ENCODE results near the gene ACSL6. TPM values are rescaled to one million over a fixed set of nuclear protein-coding genes. Genes with fewer than 3 reads are reported as not detected.

ACSL6 gene
- total and polyA plus RNA-seq, 10 donors = 0.76 to 18.4 (median 3.9) TPM

GRCh38 chr5:131926168-131926567 lies 85.3 kb downstream of the ACSL6 start:
- 60 to 94% (median 84%) methylated on average over 3 of the region's 3 CpGs for WGBS, 5 donors
- intact Hi-C loops (cut with DNase I; ENCODE audit: low total_unique reads) = no loop called here
- H3K36me3 ChIP-seq = no peaks in the 10 kb centered on the region
- DNase-seq = no peak
- H3K4me3 ChIP-seq = no peak overlapping the region
- H3K9me3 ChIP-seq = peaks cover 9 to 65% (median 61%) of the 10 kb centered on the region in 8 donors
- TF ChIP-seq CTCF (IDR thresholded peaks at IDR 0.05 in 8 of 11, conservative IDR thresholded peaks at IDR 0.05 in 3 of 11) = no peak
- TF ChIP-seq POLR2A (IDR thresholded peaks at IDR 0.05) = no peak
- TF ChIP-seq POLR2AphosphoS5 (IDR thresholded peaks at IDR 0.05) = no peak
- peaks cover 0 to under 1% (median 0%) of the 10 kb centered on the region in 7 donors for H3K27me3 ChIP-seq (replicated peaks in 1 of 7)
- H3K27ac ChIP-seq = no peak overlapping the region
- no peaks in the 10 kb centered on the region for H3K4me1 ChIP-seq

GRCh38 chr5:131916481-131916880 lies 95.0 kb downstream of the ACSL6 start:
- Histone ChIP-seq H3K27me3 (replicated peaks in 1 of 7) (no peaks in the 10 kb centered on the region), H3K36me3 (no peaks in the 10 kb centered on the region), H3K27ac (no peak overlapping the region), H3K4me1 (no peaks in the 10 kb centered on the region), H3K4me3 (no peak overlapping the region), H3K9me3 (no peaks in the 10 kb centered on the region)
- TF ChIP-seq CTCF (IDR thresholded peaks at IDR 0.05 in 8 of 11, conservative IDR thresholded peaks at IDR 0.05 in 3 of 11) (no peak), POLR2AphosphoS5 (IDR thresholded peaks at IDR 0.05) (no peak), POLR2A (IDR thresholded peaks at IDR 0.05) (no peak)
- DNase-seq = no peak
- intact Hi-C loops (cut with DNase I; ENCODE audit: low total_unique reads) = no loop called here
- 43 to 63% (median 60%) methylated on average over 2 of the region's 2 CpGs for WGBS, 5 donors

GRCh38 chr5:131914472-131914871 lies 97.0 kb downstream of the ACSL6 start:
- intact Hi-C loops (cut with DNase I; ENCODE audit: low total_unique reads) = no loop called here
- Histone ChIP-seq H3K4me1 (no peaks in the 10 kb centered on the region), H3K9me3 (no peaks in the 10 kb centered on the region), H3K27me3 (replicated peaks in 1 of 7) (no peaks in the 10 kb centered on the region), H3K27ac (no peak overlapping the region), H3K4me3 (no peak overlapping the region), H3K36me3 (no peaks in the 10 kb centered on the region)
- DNase-seq = no peak
- no peak for TF ChIP-seq CTCF (IDR thresholded peaks at IDR 0.05 in 8 of 11, conservative IDR thresholded peaks at IDR 0.05 in 3 of 11)
- no peak for TF ChIP-seq POLR2A (IDR thresholded peaks at IDR 0.05)

- Histone ChIP-seq H3K27ac (no peak overlapping the region), H3K27me3 (replicated peaks in 1 of 7) (no peaks in the 10 kb centered on the region), H3K4me1 (no peaks in the 10 kb centered on the region), H3K9me3 (no peaks in the 10 kb centered on the region), H3K4me3 (no peak overlapping the region), H3K36me3 (no peaks in the 10 kb centered on the region)
- TF ChIP-seq POLR2A (IDR thresholded peaks at IDR 0.05) (no peak), CTCF (IDR thresholded peaks at IDR 0.05 in 8 of 11, conservative IDR thresholded peaks at IDR 0.05 in 3 of 11) (no peak), POLR2AphosphoS5 (IDR thresholded peaks at IDR 0.05) (no peak)
- intact Hi-C loops (cut with DNase I; ENCODE audit: low total_unique reads) = no loop called here
- DNase-seq = no peak
- 50 to 83% (median 57%) methylated on average over 3 of the region's 3 CpGs for WGBS, 5 donors
Observed at GRCh38 chr5:131913603-131914002, 97.9 kb downstream of the ACSL6 start.

Data from spleen (tissue), 11 donors.